Progenitor cell of endocrine pancreas (in vitro differentiated cells): ENCODE results near the gene GPR137B. TPM values are rescaled to one million over a fixed set of nuclear protein-coding genes. Genes with fewer than 3 reads are reported as not detected.

Experiments
- DNase-seq: peaks from one replicate; pipeline ENCODE4 v3.0.0; 2021; ENCODE audit warnings: low spot score; ENCODE audit not compliant: unreplicated experiment
- H3K27ac Mint-ChIP-seq: 2 replicates; pipeline ENCODE4 v1.8.0; 2021; ENCODE audit warnings: mild to moderate bottlenecking, moderate library complexity, mixed read lengths
- H3K27me3 Mint-ChIP-seq: 2 replicates; pipeline ENCODE4 v1.8.0; 2021; ENCODE audit warnings: mixed read lengths
- H3K36me3 Mint-ChIP-seq: 2 replicates; pipeline ENCODE4 v1.8.0; 2022; ENCODE audit warnings: mixed read lengths; ENCODE audit not compliant: insufficient read depth
- H3K4me1 Mint-ChIP-seq: 2 replicates; pipeline ENCODE4 v1.8.0; 2021; ENCODE audit warnings: low read depth, mixed read lengths
- H3K4me3 Mint-ChIP-seq: 2 replicates; pipeline ENCODE4 v1.8.0; 2021; ENCODE audit warnings: low read depth, mild to moderate bottlenecking, moderate library complexity, mixed read lengths
- H3K9me3 Mint-ChIP-seq: 2 replicates; pipeline ENCODE4 v1.8.0; 2021; ENCODE audit warnings: low read depth, mixed read lengths
- total RNA-seq: library from RNA; stranded (reverse); gene quantifications from 2 replicates; pipeline ENCODE4 v1.2.1, GENCODE V29; 2021
- TF ChIP-seq, protein P1 (sequence below): fragments of 200-600 bp; sonication (generic); IDR thresholded peaks from one replicate; pipeline ENCODE4 v1.5.0; 2021; ENCODE audit warnings: antibody characterized with exemption, mild to moderate bottlenecking; ENCODE audit not compliant: unreplicated experiment

Gene GPR137B
- total RNA-seq, 1 donor from 2014 or later: 6.9 TPM

DNA sequence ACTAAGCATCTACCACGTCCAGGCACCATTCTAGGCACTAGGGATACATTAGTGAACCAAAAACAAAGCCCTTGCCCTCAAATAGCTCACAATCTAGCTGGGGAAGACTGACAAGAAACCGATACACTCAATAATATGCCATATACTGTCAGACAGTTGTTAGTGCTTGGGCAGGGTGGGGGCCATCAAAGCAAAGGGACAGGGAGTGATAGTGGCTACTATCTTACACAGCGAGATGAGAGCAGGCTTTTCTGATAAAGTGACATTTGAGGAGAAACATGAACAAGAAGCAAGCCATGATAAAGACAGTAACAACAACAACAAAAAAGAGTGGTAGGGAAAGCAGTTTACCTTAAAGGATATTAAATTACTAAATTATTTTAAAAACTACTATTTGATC is 98.3 kb downstream of the GPR137B start:
- Mint-ChIP-seq H3K27ac (no peak overlapping the region), H3K4me1 (no peaks in the 10 kb centered on the region), H3K9me3 (no peaks in the 10 kb centered on the region), H3K4me3 (no peak overlapping the region), H3K27me3 (no peaks in the 10 kb centered on the region), H3K36me3 (no peaks in the 10 kb centered on the region)
- DNase-seq: no peak
- TF ChIP-seq, protein P1, sequence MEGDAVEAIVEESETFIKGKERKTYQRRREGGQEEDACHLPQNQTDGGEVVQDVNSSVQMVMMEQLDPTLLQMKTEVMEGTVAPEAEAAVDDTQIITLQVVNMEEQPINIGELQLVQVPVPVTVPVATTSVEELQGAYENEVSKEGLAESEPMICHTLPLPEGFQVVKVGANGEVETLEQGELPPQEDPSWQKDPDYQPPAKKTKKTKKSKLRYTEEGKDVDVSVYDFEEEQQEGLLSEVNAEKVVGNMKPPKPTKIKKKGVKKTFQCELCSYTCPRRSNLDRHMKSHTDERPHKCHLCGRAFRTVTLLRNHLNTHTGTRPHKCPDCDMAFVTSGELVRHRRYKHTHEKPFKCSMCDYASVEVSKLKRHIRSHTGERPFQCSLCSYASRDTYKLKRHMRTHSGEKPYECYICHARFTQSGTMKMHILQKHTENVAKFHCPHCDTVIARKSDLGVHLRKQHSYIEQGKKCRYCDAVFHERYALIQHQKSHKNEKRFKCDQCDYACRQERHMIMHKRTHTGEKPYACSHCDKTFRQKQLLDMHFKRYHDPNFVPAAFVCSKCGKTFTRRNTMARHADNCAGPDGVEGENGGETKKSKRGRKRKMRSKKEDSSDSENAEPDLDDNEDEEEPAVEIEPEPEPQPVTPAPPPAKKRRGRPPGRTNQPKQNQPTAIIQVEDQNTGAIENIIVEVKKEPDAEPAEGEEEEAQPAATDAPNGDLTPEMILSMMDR: no peak

- TF ChIP-seq, protein P1: no peak
- Mint-ChIP-seq H3K4me1 (no peaks in the 10 kb centered on the region), H3K27me3 (no peaks in the 10 kb centered on the region), H3K9me3 (no peaks in the 10 kb centered on the region), H3K4me3 (no peak overlapping the region), H3K36me3 (no peaks in the 10 kb centered on the region), H3K27ac (no peak overlapping the region)
- no peak for DNase-seq
Observed at GRCh38 chr1:236242568-236242967, 100.2 kb downstream of the GPR137B start.

DNA sequence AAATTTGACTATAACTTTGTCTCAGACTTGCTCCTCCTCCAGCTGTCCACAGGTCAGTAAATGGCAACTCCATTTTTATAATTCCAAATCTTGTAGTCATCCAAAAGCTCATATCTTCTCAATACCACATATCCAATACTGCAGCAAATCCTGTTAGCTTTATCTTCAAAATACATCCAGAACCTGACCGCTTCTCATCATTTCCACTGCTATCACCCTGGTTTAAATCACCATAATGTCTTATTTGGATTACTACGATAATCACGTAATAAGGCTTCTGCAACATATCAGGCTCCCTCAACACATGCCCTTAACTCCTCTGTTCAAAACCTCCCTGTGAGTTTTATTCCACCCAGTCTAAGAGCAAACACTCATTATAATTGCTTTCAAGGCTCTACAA is 104.9 kb downstream of the GPR137B start:
- no peak overlapping the region for H3K27ac Mint-ChIP-seq

DNA sequence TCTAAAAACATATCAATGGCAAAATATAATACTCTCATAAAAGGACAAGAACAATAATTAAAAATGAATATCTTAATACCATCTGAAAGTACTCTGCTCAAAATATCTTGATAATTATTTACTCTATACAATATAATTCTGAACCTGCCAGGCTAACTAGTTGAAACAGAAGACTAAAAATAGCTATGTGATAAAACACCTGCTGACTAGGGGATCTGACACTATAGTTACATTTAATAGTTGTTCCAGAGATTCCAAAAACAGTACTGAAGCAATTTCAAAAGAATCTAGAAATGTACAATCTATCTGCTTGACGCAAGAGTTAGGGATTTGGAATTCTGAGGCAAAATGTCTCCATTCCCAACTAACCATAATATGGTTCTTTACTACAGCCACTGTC is 109.2 kb downstream of the GPR137B start:
- no peaks in the 10 kb centered on the region for H3K36me3 Mint-ChIP-seq
- no peaks in the 10 kb centered on the region for H3K9me3 Mint-ChIP-seq
- peaks cover 27% of the 10 kb centered on the region for H3K27me3 Mint-ChIP-seq
- H3K4me1 Mint-ChIP-seq: no peaks in the 10 kb centered on the region
- TF ChIP-seq, protein P1: no peak
- no peak for DNase-seq
- H3K27ac Mint-ChIP-seq: no peak overlapping the region
- no peak overlapping the region for H3K4me3 Mint-ChIP-seq

More for the DNA sequence above, 104.9 kb downstream of the GPR137B start:
- H3K4me1 Mint-ChIP-seq: no peaks in the 10 kb centered on the region
- H3K4me3 Mint-ChIP-seq: no peak overlapping the region
- no peaks in the 10 kb centered on the region for H3K9me3 Mint-ChIP-seq
- DNase-seq: no peak
- H3K27me3 Mint-ChIP-seq: peaks cover 3% of the 10 kb centered on the region
- no peaks in the 10 kb centered on the region for H3K36me3 Mint-ChIP-seq
- TF ChIP-seq, protein P1: no peak

GRCh38 chr1:236253119-236253518 is 110.8 kb downstream of the GPR137B start:
- Mint-ChIP-seq H3K36me3 (peaks cover 8% of the 10 kb centered on the region), H3K4me3 (no peak overlapping the region), H3K27ac (no peak overlapping the region), H3K4me1 (no peaks in the 10 kb centered on the region), H3K9me3 (peaks cover 8% of the 10 kb centered on the region), H3K27me3 (peaks cover 40% of the 10 kb centered on the region)
- DNase-seq: no peak
- TF ChIP-seq, protein P1: no peak
